GM21723 (cell line): ENCODE results near the gene SOWAHC.

Experiments used
- ATAC-seq: cut with Tn5 transposase; IDR thresholded peaks from one replicate; pipeline ENCODE4 v1.9.1; 2021; ENCODE audit warnings: mild to moderate bottlenecking, moderate library complexity; ENCODE audit not compliant: unreplicated experiment

Gene SOWAHC

GRCh38 chr2:109644571-109645275 lies 30.6 kb downstream of the SOWAHC start:
- no peak for ATAC-seq

GRCh38 chr2:109645412-109646184 lies 31.4 kb downstream of the SOWAHC start:
- no peak for ATAC-seq

- no peak for ATAC-seq
Observed at GRCh38 chr2:109646961-109647360, 32.8 kb downstream of the SOWAHC start.

- ATAC-seq = no peak
Observed at GRCh38 chr2:109647636-109648035, 33.5 kb downstream of the SOWAHC start.

GRCh38 chr2:109648041-109648527 lies 33.9 kb downstream of the SOWAHC start:
- ATAC-seq = no peak

GRCh38 chr2:109649736-109650695 lies 35.9 kb downstream of the SOWAHC start:
- no peak for ATAC-seq

GRCh38 chr2:109654326-109655050 lies 40.3 kb downstream of the SOWAHC start:
- no peak for ATAC-seq

GRCh38 chr2:109655287-109655686 lies 41.1 kb downstream of the SOWAHC start:
- no peak for ATAC-seq

- no peak for ATAC-seq
Observed at GRCh38 chr2:109659396-109660045, 45.4 kb downstream of the SOWAHC start.

- ATAC-seq = no peak
Observed at GRCh38 chr2:109660046-109660860, 46.1 kb downstream of the SOWAHC start.

- no peak for ATAC-seq
Observed at GRCh38 chr2:109662889-109663288, 48.7 kb downstream of the SOWAHC start.

- no peak for ATAC-seq
Observed at GRCh38 chr2:109663721-109664120, 49.6 kb downstream of the SOWAHC start.

GRCh38 chr2:109666466-109666865 lies 52.3 kb downstream of the SOWAHC start:
- no peak for ATAC-seq
